Placental pericyte (primary cell): ENCODE results near the gene ISM2. TPM values are rescaled to one million over a fixed set of nuclear protein-coding genes. Genes with fewer than 3 reads are reported as not detected.

ENCODE experiments used
- small RNA-seq: library from RNA; depleted of rRNA; stranded (forward); fragments of <200 nt; gene quantifications from one replicate; pipeline ENCODE3, GENCODE V24; 2012; ENCODE audit warnings: low replicate concordance
- total RNA-seq: library from RNA; depleted of rRNA; stranded (reverse); fragments of >200 nt; gene quantifications from 2 replicates; pipeline ENCODE4 v1.2.3, GENCODE V29; 2012

Gene ISM2
- 0.29 TPM in 1 of 2 replicates, not detected in the other for total RNA-seq

GRCh38 chr14:77498120-77498979, at the start of gene ISM2:
Gene ISM2 (minus strand): TSS chr14:77498816. CDS start chr14:77498793, 23 bp downstream.

DNA sequence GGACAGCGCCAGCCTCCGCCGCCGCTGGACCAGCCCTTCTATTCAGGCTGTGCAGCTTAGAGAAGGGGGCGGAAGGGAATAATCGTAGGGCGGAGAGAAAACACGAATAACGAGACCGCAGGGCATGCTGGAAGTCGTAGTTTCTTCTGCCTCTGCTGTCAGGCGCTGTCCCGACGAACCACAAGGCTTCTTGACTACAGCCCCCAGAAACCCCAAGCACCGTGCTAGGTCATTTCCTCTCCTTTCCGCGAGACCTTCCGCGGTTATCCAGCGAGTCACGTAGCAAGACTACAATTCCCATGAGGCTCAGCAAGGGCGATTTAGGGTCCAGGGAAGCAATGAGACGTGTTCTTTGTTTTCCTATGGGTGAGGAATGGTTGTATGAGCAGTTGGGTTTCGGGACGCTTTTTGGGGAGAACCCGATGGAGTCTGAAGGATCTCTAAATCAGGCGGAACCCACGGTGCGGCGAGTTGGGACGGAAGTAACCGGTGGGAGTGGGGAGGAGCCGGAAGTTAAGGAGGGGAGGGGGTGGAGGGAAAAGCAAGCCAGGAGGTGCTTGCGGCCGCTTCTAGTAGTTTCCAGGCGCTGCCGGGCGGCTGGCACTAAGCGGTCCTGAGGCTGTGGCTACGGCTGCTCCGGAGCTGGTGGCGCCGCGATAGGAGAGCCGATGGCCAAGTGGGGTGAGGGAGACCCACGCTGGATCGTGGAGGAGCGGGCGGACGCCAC, 40.9 kb downstream of the ISM2 start, which contains the start of the genes AHSA1 and VIPAS39:
Gene AHSA1, plus strand, starts transcription at position 572 of the 727 bp plus-strand sequence. Its CDS starts 97 bp downstream, at position 669.
Gene VIPAS39, minus strand, starts transcription at position 80 of the 727 bp plus-strand sequence. CDS start 3,499 bp downstream, outside the sequence.

Small RNA genes lying within 50 kb of the gene (small RNA-seq; reads per million reads assigned to genes)
- gene RF00404 = not detected
- gene RN7SL587P = not detected

Other genes starting within 250 kb of the ISM2 start
- not detected in 2 replicates for gene NGB, start 227.6 kb downstream of the ISM2 start, total RNA-seq
- gene POMT2, start 177.9 kb downstream of the ISM2 start, total RNA-seq = 22.9 and 26.3 TPM in 2 replicates
- gene GSTZ1, start 177.8 kb downstream of the ISM2 start, total RNA-seq = 23.5 and 54.5 TPM in 2 replicates
- gene TMED8, start 121.7 kb downstream of the ISM2 start, total RNA-seq = 6.6 and 16.2 TPM in 2 replicates
- gene SAMD15, start 121.4 kb downstream of the ISM2 start, total RNA-seq = 1.5 and 3.6 TPM in 2 replicates
- 0.22 TPM in 1 of 2 replicates, not detected in the other for gene NOXRED1, start 75.3 kb downstream of the ISM2 start, total RNA-seq
- 28.8 and 29.8 TPM in 2 replicates for gene VIPAS39, start 41.2 kb downstream of the ISM2 start, total RNA-seq
- 77.5 and 96.1 TPM in 2 replicates for gene AHSA1, start 40.7 kb downstream of the ISM2 start, total RNA-seq
- 26.0 and 58.6 TPM in 2 replicates for gene SPTLC2, start 117.8 kb upstream of the ISM2 start, total RNA-seq
- 9.8 and 12.6 TPM in 2 replicates for gene ALKBH1, start 209.2 kb upstream of the ISM2 start, total RNA-seq
- 91.8 and 108 TPM in 2 replicates for gene SLIRP, start 209.3 kb upstream of the ISM2 start, total RNA-seq